ENCODE results near the gene BLOC1S6.
A peak's percentile ranks its signal among the peaks of the same experiment; 100 is the strongest.

BLOC1S6 gene

GRCh38 chr15:45588219-45588875 is 1.2 kb downstream of the BLOC1S6 start:
- no peak for DNase-seq

- no peak for DNase-seq
These were observed 2.1 kb downstream of the BLOC1S6 start for GRCh38 chr15:45589256-45589655.

GRCh38 chr15:45594319-45594718 is 7.1 kb downstream of the BLOC1S6 start:
- no peak for DNase-seq

GRCh38 chr15:45594835-45595530 is 7.8 kb downstream of the BLOC1S6 start:
- no peak for DNase-seq

GRCh38 chr15:45603881-45604280 is 16.7 kb downstream of the BLOC1S6 start:
- DNase-seq = no peak

GRCh38 chr15:45604326-45604725 is 17.1 kb downstream of the BLOC1S6 start:
- DNase-seq = no peak

GRCh38 chr15:45606413-45606812 is 19.2 kb downstream of the BLOC1S6 start:
- DNase-seq = no peak

GRCh38 chr15:45606841-45607240 is 19.7 kb downstream of the BLOC1S6 start:
- DNase-seq = no peak

- no peak for DNase-seq
These were observed 24.1 kb downstream of the BLOC1S6 start for GRCh38 chr15:45611305-45611704.

- DNase-seq = no peak
These were observed 25.7 kb downstream of the BLOC1S6 start for GRCh38 chr15:45612790-45613415.

- no peak for DNase-seq
These were observed 29.7 kb downstream of the BLOC1S6 start for GRCh38 chr15:45616901-45617323.

GRCh38 chr15:45618813-45619212 is 31.6 kb downstream of the BLOC1S6 start:
- DNase-seq = peak; percentile 41

GRCh38 chr15:45628136-45628535 is 41.0 kb downstream of the BLOC1S6 start:
- DNase-seq = no peak

GRCh38 chr15:45630917-45631691 is 43.9 kb downstream of the BLOC1S6 start:
- no peak for DNase-seq

- no peak for DNase-seq
These were observed 44.6 kb downstream of the BLOC1S6 start for GRCh38 chr15:45631776-45632175.

GRCh38 chr15:45634432-45635190 is 47.4 kb downstream of the BLOC1S6 start, which contains the start of gene SQOR:
Gene SQOR (plus strand): TSS chr15:45635029. CDS start chr15:45658924, 23,895 bp downstream.
- DNase-seq = no peak

- no peak for DNase-seq
These were observed 48.0 kb downstream of the BLOC1S6 start for GRCh38 chr15:45635191-45635638.

- DNase-seq = no peak
These were observed 48.6 kb downstream of the BLOC1S6 start for GRCh38 chr15:45635763-45636292.

GRCh38 chr15:45637141-45637540 is 50.0 kb downstream of the BLOC1S6 start:
- no peak for DNase-seq

GRCh38 chr15:45637552-45638033 is 50.4 kb downstream of the BLOC1S6 start:
- no peak for DNase-seq

- DNase-seq = no peak
These were observed 53.4 kb downstream of the BLOC1S6 start for GRCh38 chr15:45640616-45641015.

GRCh38 chr15:45641374-45641781 is 54.2 kb downstream of the BLOC1S6 start:
- DNase-seq = no peak
